Caco-2 (cell line): ENCODE measurements around the gene RPLP2. TPM values are rescaled to one million over a fixed set of nuclear protein-coding genes. Genes with fewer than 3 reads are reported as not detected.

Experiments
- BruUV-seq: library from RNA; stranded (reverse); fragments of 400-500 nt; replicated peaks from 2 replicates; lab custom pipeline; 2021; lab: Mats Ljungman, UMichigan
- CTCF ChIA-PET: fragments of 300-600 bp; sonication (Branson Sonifier 250); formaldehyde crosslinking; loops from one replicate; lab custom pipeline; 2022; ENCODE audit warnings: antibody characterized with exemption; lab: Charles Lee
- POLR2A ChIA-PET: fragments of 300-600 bp; sonication (Branson Sonifier 250); formaldehyde crosslinking; loops from one replicate; lab custom pipeline; 2022; ENCODE audit warnings: antibody characterized with exemption; lab: Charles Lee
- DNase-seq, 2 experiments: peaks; one replicate each; pipeline versions ENCODE4 v3.0.0 to v3.0.0-alpha.2; 2020 to 2022
- H3K27me3 ChIP-seq: replicated peaks from 2 replicates; pipeline ENCODE4 v1.6.0; 2011; ENCODE audit warnings: low read length; ENCODE audit not compliant: control insufficient read depth, insufficient read depth
- H3K36me3 ChIP-seq: 2 replicates; pipeline ENCODE4 v1.5.1; 2011; ENCODE audit warnings: low read length; ENCODE audit not compliant: control insufficient read depth, insufficient read depth
- H3K4me1 ChIP-seq: fragments of 250-450 bp; sonication (Bioruptor Pico); 2 replicates; pipeline ENCODE4 v1.5.1; 2020; ENCODE audit warnings: mild to moderate bottlenecking
- H3K4me3 ChIP-seq: 2 replicates; pipeline ENCODE4 v1.5.1; 2011; ENCODE audit warnings: low read depth, mild to moderate bottlenecking, control low read depth, low read length
- H3K9me3 ChIP-seq: fragments of 250-450 bp; sonication (Bioruptor Pico); 2 replicates; pipeline ENCODE4 v1.5.1; 2020; ENCODE audit warnings: mild to moderate bottlenecking, moderate library complexity
- H3K27ac Mint-ChIP-seq: one replicate; pipeline ENCODE4 v1.8.0; 2022; ENCODE audit warnings: mixed read lengths; ENCODE audit not compliant: unreplicated experiment
- H3K27me3 Mint-ChIP-seq: one replicate; pipeline ENCODE4 v1.8.0; 2022; ENCODE audit warnings: mixed read lengths; ENCODE audit not compliant: insufficient read depth, unreplicated experiment
- H3K36me3 Mint-ChIP-seq: one replicate; pipeline ENCODE4 v1.8.0; 2022; ENCODE audit warnings: mild to moderate bottlenecking, mixed read lengths; ENCODE audit not compliant: insufficient read depth, unreplicated experiment
- H3K4me1 Mint-ChIP-seq: one replicate; pipeline ENCODE4 v1.8.0; 2022; ENCODE audit warnings: low read depth, mixed read lengths; ENCODE audit not compliant: unreplicated experiment
- H3K4me3 Mint-ChIP-seq: one replicate; pipeline ENCODE4 v1.8.0; 2022; ENCODE audit warnings: mild to moderate bottlenecking, moderate library complexity, mixed read lengths; ENCODE audit not compliant: unreplicated experiment
- H3K9me3 Mint-ChIP-seq: one replicate; pipeline ENCODE4 v1.8.0; 2022; ENCODE audit warnings: mixed read lengths; ENCODE audit not compliant: unreplicated experiment
- CTCF ChIP-seq, 2 experiments: fragments of 200-600 bp in 1 of 2; IDR thresholded peaks; 1 replicate in 1 of 2; 2 replicates in 1 of 2; pipeline versions ENCODE4 v1.5.1 to v1.8.0; 2011 to 2022; ENCODE audit warnings: antibody characterized with exemption in 1 of 2, control low read depth in 1 of 2, inconsistent platforms in 1 of 2, low read depth in 1 of 2, low read length in 1 of 2, mild to moderate bottlenecking in 1 of 2, moderate library complexity in 1 of 2; ENCODE audit not compliant: insufficient read depth in 1 of 2, severe bottlenecking in 1 of 2, unreplicated experiment in 1 of 2
- intact Hi-C: fragments of 100-400 bp; cut with micrococcal nuclease; formaldehyde crosslinking; loops from one replicate; pipeline ENCODE4 v1.10.0; 2022; ENCODE audit not compliant: unreplicated experiment
- total RNA-seq: library from RNA; stranded (reverse); gene quantifications from 2 replicates; pipeline ENCODE4 v1.2.3, GENCODE V29; 2022

The RPLP2 gene
- total RNA-seq, 1 experiment from 2014 or later = 2,622 TPM

- peaks cover 19% of the 10 kb centered on the region for H3K4me1 Mint-ChIP-seq
- H3K4me1 ChIP-seq = peaks cover 46% of the 10 kb centered on the region
Measured at GRCh38 chr11:828506-829175, 18.9 kb downstream of the RPLP2 start.

GRCh38 chr11:829176-829846 lies 19.5 kb downstream of the RPLP2 start:
- Histone ChIP-seq H3K36me3 (no peaks in the 10 kb centered on the region; the same call in 1 of the 2 replicates), H3K9me3 (no peaks in the 10 kb centered on the region), H3K4me1 (peaks cover 52% of the 10 kb centered on the region), H3K4me3 (no peak overlapping the region; the same call in 1 of the 2 replicates), H3K27me3 (no peaks in the 10 kb centered on the region)
- ChIA-PET CTCF (interaction anchor here (1.9 to 2.4 kb wide), 2 partner anchors 9 to 10 kb away, joined by 4 to 10 read pairs; partner anchors contain the start of gene PNPLA2), POLR2A (interaction anchor here (0.6 to 4.9 kb wide), 3 partner anchors 10 to 20 kb away, joined by 3 to 33 read pairs (median 8); partner anchors contain the start of genes PNPLA2 and RPLP2)
- H3K27me3 Mint-ChIP-seq = no peaks in the 10 kb centered on the region
- no TSS peak for BruUV-seq
- no peak for DNase-seq
- H3K27ac Mint-ChIP-seq = no peak overlapping the region
- peaks cover 36% of the 10 kb centered on the region for H3K36me3 Mint-ChIP-seq
- H3K9me3 Mint-ChIP-seq = no peaks in the 10 kb centered on the region
- peaks cover 19% of the 10 kb centered on the region for H3K4me1 Mint-ChIP-seq
- TF ChIP-seq CTCF (IDR thresholded peaks at IDR 0.05; ENCODE audit: insufficient read depth in 1 of 2, low read depth in 1 of 2, low read length in 1 of 2, severe bottlenecking in 1 of 2, unreplicated experiment in 1 of 2) = no peak
- peak overlapping the region; percentile 79 for H3K4me3 Mint-ChIP-seq
- intact Hi-C loops = no loop called here

More at GRCh38 chr11:828506-829175, 18.9 kb downstream of the RPLP2 start:
- no peak overlapping the region for H3K27ac Mint-ChIP-seq
- intact Hi-C loops = no loop called here
- H3K36me3 Mint-ChIP-seq = peaks cover 29% of the 10 kb centered on the region
- DNase-seq = no peak
- H3K27me3 Mint-ChIP-seq = no peaks in the 10 kb centered on the region
- CTCF ChIA-PET = interaction anchor here (1.9 kb wide), 1 partner anchor 10 kb away, joined by 4 read pairs; no protein-coding TSS in a partner anchor
- Histone ChIP-seq H3K9me3 (no peaks in the 10 kb centered on the region), H3K36me3 (no peaks in the 10 kb centered on the region; the same call in 1 of the 2 replicates), H3K4me3 (no peak overlapping the region), H3K27me3 (no peaks in the 10 kb centered on the region)
- H3K4me3 Mint-ChIP-seq = peak overlapping the region; percentile 88
- POLR2A ChIA-PET = interaction anchor here (0.5 to 4.9 kb wide), 4 partner anchors 9 to 19 kb away, joined by 7 to 33 read pairs (median 10); partner anchors contain the start of genes PNPLA2 and RPLP2
- H3K9me3 Mint-ChIP-seq = no peaks in the 10 kb centered on the region
- TF ChIP-seq CTCF (IDR thresholded peaks at IDR 0.05; ENCODE audit: insufficient read depth in 1 of 2, low read depth in 1 of 2, low read length in 1 of 2, severe bottlenecking in 1 of 2, unreplicated experiment in 1 of 2) = no peak
- no TSS peak for BruUV-seq

GRCh38 chr11:829847-830294 lies 20.1 kb downstream of the RPLP2 start:
- H3K27ac Mint-ChIP-seq = no peak overlapping the region

More at GRCh38 chr11:829847-830294, 20.1 kb downstream of the RPLP2 start:
- ChIA-PET POLR2A (interaction anchor here (0.6 to 4.9 kb wide), 3 partner anchors 11 to 21 kb away, joined by 3 to 33 read pairs (median 8); partner anchors contain the start of genes PNPLA2 and RPLP2), CTCF (interaction anchor here (1.9 to 2.4 kb wide), 2 partner anchors 8 to 10 kb away, joined by 4 to 10 read pairs; partner anchors contain the start of gene PNPLA2)
- Histone ChIP-seq H3K36me3 (no peaks in the 10 kb centered on the region), H3K27me3 (no peaks in the 10 kb centered on the region), H3K9me3 (no peaks in the 10 kb centered on the region), H3K4me1 (peaks cover 54% of the 10 kb centered on the region), H3K4me3 (peak overlapping the region; percentile 59)
- H3K9me3 Mint-ChIP-seq = no peaks in the 10 kb centered on the region
- TF ChIP-seq CTCF (IDR thresholded peaks at IDR 0.05; ENCODE audit: insufficient read depth in 1 of 2, low read depth in 1 of 2, low read length in 1 of 2, severe bottlenecking in 1 of 2, unreplicated experiment in 1 of 2) = no peak
- H3K4me1 Mint-ChIP-seq = peaks cover 19% of the 10 kb centered on the region
- H3K4me3 Mint-ChIP-seq = peak overlapping the region; percentile 79
- BruUV-seq = no TSS peak
- no peak for DNase-seq
- intact Hi-C loops = no loop called here
- peaks cover 34% of the 10 kb centered on the region for H3K36me3 Mint-ChIP-seq
- H3K27me3 Mint-ChIP-seq = no peaks in the 10 kb centered on the region
